Measurements from ENCODE around the gene HDAC5.

The HDAC5 gene

DNA sequence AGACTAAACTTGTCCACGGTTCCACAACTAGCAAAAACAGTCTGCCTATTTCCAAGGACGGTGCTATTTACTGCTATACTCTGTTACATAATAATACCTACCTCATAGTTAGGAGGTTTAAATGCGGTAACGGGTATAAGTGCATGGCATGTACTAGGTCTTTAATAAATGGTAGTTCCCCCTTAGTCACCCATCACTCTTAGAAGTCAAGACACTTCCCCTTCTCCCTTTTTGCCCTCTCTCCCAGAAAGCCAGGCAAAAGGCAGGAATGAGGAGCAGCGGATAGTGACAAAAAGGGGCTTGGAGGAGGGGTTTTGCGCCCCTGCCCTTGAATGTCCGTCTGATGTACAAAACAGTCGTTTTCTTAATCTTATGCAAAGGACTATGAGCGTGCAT is 55.9 kb downstream of the HDAC5 start:
- Histone ChIP-seq H3K4me3 (ENCODE audit: low read depth, low read length, poor library complexity, severe bottlenecking) (peak overlapping the region; percentile 97), H3K27me3 (ENCODE audit: insufficient read depth, low read length) (no peaks in the 10 kb centered on the region), H3K4me1 (ENCODE audit: insufficient read depth, low read length, severe bottlenecking) (peaks cover 43% of the 10 kb centered on the region), H3K27ac (ENCODE audit: low read depth, low read length, poor library complexity, severe bottlenecking) (peak overlapping the region; percentile 66), H3K9ac (ENCODE audit: low read length) (no peak overlapping the region; the same call in 1 of the 2 replicates), H3K36me3 (ENCODE audit: insufficient read depth, low read length) (peaks cover 17% of the 10 kb centered on the region), H3K4me2 (ENCODE audit: low read length) (peak overlapping the region; percentile 86), H3K79me2 (ENCODE audit: insufficient read depth, low read length) (peaks cover 35% of the 10 kb centered on the region), H3K9me2 (ENCODE audit: low read depth, low read length) (no peaks in the 10 kb centered on the region), H2AFZ (ENCODE audit: low read length) (peak overlapping the region; percentile 37; the same call in 1 of the 2 replicates), H3K9me3 (ENCODE audit: low read length) (no peaks in the 10 kb centered on the region), H4K20me1 (ENCODE audit: insufficient read depth, low read length) (no peaks in the 10 kb centered on the region), H3F3A (ENCODE audit: insufficient read depth, low read length) (no peaks in the 10 kb centered on the region; the same call in 1 of the 2 replicates)
- TF ChIP-seq, protein P1, sequence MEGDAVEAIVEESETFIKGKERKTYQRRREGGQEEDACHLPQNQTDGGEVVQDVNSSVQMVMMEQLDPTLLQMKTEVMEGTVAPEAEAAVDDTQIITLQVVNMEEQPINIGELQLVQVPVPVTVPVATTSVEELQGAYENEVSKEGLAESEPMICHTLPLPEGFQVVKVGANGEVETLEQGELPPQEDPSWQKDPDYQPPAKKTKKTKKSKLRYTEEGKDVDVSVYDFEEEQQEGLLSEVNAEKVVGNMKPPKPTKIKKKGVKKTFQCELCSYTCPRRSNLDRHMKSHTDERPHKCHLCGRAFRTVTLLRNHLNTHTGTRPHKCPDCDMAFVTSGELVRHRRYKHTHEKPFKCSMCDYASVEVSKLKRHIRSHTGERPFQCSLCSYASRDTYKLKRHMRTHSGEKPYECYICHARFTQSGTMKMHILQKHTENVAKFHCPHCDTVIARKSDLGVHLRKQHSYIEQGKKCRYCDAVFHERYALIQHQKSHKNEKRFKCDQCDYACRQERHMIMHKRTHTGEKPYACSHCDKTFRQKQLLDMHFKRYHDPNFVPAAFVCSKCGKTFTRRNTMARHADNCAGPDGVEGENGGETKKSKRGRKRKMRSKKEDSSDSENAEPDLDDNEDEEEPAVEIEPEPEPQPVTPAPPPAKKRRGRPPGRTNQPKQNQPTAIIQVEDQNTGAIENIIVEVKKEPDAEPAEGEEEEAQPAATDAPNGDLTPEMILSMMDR (IDR thresholded peaks at IDR 0.05; ENCODE audit: low read length): no peak
- no peak for TF ChIP-seq EZH2 (IDR thresholded peaks at IDR 0.05; ENCODE audit: borderline replicate concordance, low read length)

DNA sequence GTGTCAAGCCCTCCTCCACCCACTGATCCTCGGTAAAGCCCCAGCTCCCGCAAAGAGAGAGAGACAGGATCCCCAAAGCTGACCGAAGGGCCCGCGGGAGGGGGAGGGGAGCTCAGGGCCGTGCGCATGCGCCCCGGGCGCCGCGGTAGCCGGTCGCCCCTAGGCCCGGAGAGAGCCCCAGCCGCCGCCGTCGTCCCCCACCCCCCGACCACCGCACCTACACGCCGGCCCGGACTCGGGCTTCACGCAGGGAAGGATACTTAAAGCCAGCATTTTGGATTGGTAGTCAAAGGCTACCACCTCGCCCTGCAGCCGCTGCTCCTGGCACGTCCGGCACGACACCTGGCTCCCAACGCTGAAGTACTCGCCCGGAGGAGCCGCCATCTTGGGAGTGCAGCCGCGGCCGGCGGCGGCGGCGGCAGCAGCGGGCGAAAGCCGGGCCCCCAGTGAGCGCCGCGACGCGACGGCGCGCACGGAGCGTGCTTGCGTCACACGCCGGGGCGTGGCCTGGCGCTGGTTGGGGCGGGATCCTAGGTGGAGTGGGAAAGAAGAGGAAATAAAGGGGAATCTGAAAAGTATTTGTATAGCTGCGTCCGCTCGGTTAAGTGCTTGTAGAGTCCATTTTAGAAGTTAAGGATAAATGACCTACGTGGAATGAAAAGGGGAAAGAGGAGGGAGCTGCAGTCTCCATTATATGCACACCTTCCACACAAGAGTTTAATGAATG is 57.1 kb downstream of the HDAC5 start, which contains the start of gene LSM12:
TSS of gene LSM12 (minus strand) at position 468 of the 727 bp plus-strand sequence. CDS start at position 384, 84 bp downstream.
- Histone ChIP-seq H3K9me3 (ENCODE audit: low read length) (no peaks in the 10 kb centered on the region), H3K9me2 (ENCODE audit: low read depth, low read length) (no peaks in the 10 kb centered on the region), H2AFZ (ENCODE audit: low read length) (peak within 1 kb of the TSS; percentile 37; the same call in 1 of the 2 replicates), H3K79me2 (ENCODE audit: insufficient read depth, low read length) (peaks cover 44% of the 10 kb centered on the region), H3K4me3 (ENCODE audit: low read depth, low read length, poor library complexity, severe bottlenecking) (peak within 1 kb of the TSS; percentile 97), H3K36me3 (ENCODE audit: insufficient read depth, low read length) (peaks cover 28% of the 10 kb centered on the region), H3K27me3 (ENCODE audit: insufficient read depth, low read length) (no peaks in the 10 kb centered on the region), H3F3A (ENCODE audit: insufficient read depth, low read length) (no peaks in the 10 kb centered on the region; the same call in 1 of the 2 replicates), H3K9ac (ENCODE audit: low read length) (peak within 1 kb of the TSS; percentile 97), H3K27ac (ENCODE audit: low read depth, low read length, poor library complexity, severe bottlenecking) (peak within 1 kb of the TSS; percentile 66), H3K4me1 (ENCODE audit: insufficient read depth, low read length, severe bottlenecking) (peaks cover 36% of the 10 kb centered on the region), H4K20me1 (ENCODE audit: insufficient read depth, low read length) (no peaks in the 10 kb centered on the region), H3K4me2 (ENCODE audit: low read length) (peak within 1 kb of the TSS; percentile 86)
- TF ChIP-seq EZH2 (IDR thresholded peaks at IDR 0.05; ENCODE audit: borderline replicate concordance, low read length): no peak
- TF ChIP-seq, protein P1 (IDR thresholded peaks at IDR 0.05; ENCODE audit: low read length): no peak

DNA sequence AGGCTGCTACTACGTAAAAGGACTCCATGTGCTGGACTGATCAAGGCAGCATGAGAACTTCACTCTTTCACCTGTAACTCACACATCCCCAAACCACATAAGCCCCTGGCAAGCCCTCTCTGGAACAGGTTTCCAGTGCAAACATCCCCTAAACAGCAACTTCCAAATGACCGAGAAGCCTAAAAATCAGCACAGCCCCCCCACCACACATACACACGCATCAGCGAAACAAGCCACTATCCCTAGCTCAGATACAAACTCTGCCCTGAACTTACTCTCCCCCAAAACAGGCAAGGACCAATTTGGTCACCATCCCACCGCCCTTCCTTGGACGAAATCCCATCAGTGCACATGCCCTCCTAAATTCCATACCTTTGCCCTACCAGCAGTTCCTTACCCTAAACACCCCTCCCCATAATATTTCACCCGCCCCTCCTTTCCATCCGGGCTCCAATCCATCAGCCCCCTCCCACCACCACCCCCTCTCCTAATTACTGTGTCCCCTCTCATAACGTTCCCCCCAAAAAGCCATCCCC is 57.7 kb downstream of the HDAC5 start:
- peaks cover 30% of the 10 kb centered on the region for H3K4me1 ChIP-seq (ENCODE audit: insufficient read depth, low read length, severe bottlenecking)
- peak overlapping the region; percentile 86 for H3K4me2 ChIP-seq (ENCODE audit: low read length)
- H3K27me3 ChIP-seq (ENCODE audit: insufficient read depth, low read length): no peaks in the 10 kb centered on the region
- peaks cover 34% of the 10 kb centered on the region for H3K36me3 ChIP-seq (ENCODE audit: insufficient read depth, low read length)
- no peaks in the 10 kb centered on the region for H4K20me1 ChIP-seq (ENCODE audit: insufficient read depth, low read length)
- no peaks in the 10 kb centered on the region; the same call in 1 of the 2 replicates for H3F3A ChIP-seq (ENCODE audit: insufficient read depth, low read length)
- peak overlapping the region; percentile 63 for H3K27ac ChIP-seq (ENCODE audit: low read depth, low read length, poor library complexity, severe bottlenecking)
- no peak for TF ChIP-seq EZH2 (IDR thresholded peaks at IDR 0.05; ENCODE audit: borderline replicate concordance, low read length)
- TF ChIP-seq, protein P1 (IDR thresholded peaks at IDR 0.05; ENCODE audit: low read length): no peak
- H3K9me3 ChIP-seq (ENCODE audit: low read length): no peaks in the 10 kb centered on the region
- no peaks in the 10 kb centered on the region for H3K9me2 ChIP-seq (ENCODE audit: low read depth, low read length)
- peak overlapping the region; percentile 97 for H3K4me3 ChIP-seq (ENCODE audit: low read depth, low read length, poor library complexity, severe bottlenecking)
- H3K79me2 ChIP-seq (ENCODE audit: insufficient read depth, low read length): peaks cover 48% of the 10 kb centered on the region
- peak overlapping the region; percentile 97 for H3K9ac ChIP-seq (ENCODE audit: low read length)
- no peak overlapping the region for H2AFZ ChIP-seq (ENCODE audit: low read length)

All from OCI-LY1 (cell line).